ENCODE results near the gene EED.

DNA sequence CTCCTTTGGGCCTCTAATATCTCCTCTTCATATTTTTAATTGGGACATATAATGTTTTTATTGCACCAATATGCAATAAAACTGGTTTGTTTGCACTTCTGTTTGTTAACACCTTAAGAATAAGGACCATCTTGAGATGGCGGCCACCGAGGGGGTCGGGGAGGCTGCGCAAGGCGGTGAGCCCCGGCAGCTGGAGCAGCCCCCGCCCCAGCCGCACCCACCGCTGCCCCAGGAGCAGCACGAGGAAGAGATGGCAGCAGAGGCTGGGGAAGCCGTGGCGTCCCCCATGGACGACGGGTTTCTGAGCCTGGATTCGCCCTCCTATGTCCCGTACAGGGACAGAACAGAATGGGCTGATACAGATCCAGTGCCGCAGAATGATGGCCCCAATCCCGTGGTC lies 49.6 kb upstream of the EED start:
- TF ChIP-seq POLR2A (IDR thresholded peaks at IDR 0.05; ENCODE audit: low read length) (no peak), GATA1 (IDR thresholded peaks at IDR 0.05; ENCODE audit: low read depth, low read length) (no peak)

Measured in erythroblast (primary cell).